ENCODE data around the gene MYH11.
"Not testable (repeated sequence)": the region's sequence is repeated elsewhere in the genome, so short reads cannot be mapped to it uniquely, and the experiment has no call there.

The MYH11 gene

DNA sequence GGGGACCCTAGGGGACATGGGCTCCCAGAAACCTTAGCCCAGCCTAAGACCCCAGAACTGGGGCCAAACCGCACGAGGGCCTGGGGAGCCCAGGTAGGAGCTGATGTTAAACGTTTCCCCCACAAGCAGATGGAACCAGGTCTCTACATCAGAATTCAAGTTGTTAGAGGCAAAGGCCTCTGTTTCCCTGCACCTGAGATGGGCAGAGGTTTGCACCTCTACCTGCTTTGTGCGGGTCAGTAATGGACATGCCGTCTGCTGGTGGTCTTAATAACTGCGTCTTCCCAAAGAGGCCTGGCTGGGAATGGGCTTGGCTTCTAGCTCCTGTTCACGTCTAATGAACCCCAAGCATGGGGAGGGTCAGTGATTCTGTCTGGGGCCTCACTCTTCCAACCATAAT lies 127.7 kb downstream of the MYH11 start:
- H3K9me3 ChIP-seq (ENCODE audit: insufficient read depth, low read length) = no peaks in the 10 kb centered on the region
- H3K27ac ChIP-seq (ENCODE audit: low read length) = no peak overlapping the region
- TF ChIP-seq, protein P1, sequence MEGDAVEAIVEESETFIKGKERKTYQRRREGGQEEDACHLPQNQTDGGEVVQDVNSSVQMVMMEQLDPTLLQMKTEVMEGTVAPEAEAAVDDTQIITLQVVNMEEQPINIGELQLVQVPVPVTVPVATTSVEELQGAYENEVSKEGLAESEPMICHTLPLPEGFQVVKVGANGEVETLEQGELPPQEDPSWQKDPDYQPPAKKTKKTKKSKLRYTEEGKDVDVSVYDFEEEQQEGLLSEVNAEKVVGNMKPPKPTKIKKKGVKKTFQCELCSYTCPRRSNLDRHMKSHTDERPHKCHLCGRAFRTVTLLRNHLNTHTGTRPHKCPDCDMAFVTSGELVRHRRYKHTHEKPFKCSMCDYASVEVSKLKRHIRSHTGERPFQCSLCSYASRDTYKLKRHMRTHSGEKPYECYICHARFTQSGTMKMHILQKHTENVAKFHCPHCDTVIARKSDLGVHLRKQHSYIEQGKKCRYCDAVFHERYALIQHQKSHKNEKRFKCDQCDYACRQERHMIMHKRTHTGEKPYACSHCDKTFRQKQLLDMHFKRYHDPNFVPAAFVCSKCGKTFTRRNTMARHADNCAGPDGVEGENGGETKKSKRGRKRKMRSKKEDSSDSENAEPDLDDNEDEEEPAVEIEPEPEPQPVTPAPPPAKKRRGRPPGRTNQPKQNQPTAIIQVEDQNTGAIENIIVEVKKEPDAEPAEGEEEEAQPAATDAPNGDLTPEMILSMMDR (IDR thresholded peaks at IDR 0.05; ENCODE audit: low read depth, low read length) = no peak
- TF ChIP-seq EZH2phosphoT487 (IDR thresholded peaks at IDR 0.05; ENCODE audit: low read depth) = no peak
- H2AFZ ChIP-seq (ENCODE audit: low read depth, low read length) = no peak overlapping the region
- H3K4me3 ChIP-seq (ENCODE audit: low read length) = no peak overlapping the region
- no peaks in the 10 kb centered on the region for H3K27me3 ChIP-seq (ENCODE audit: low read depth, low read length)
- H3K79me2 ChIP-seq (ENCODE audit: low read length) = no peaks in the 10 kb centered on the region
- H3K9ac ChIP-seq (ENCODE audit: low read length) = no peak overlapping the region
- H3K4me1 ChIP-seq (ENCODE audit: low read length) = no peaks in the 10 kb centered on the region
- H4K20me1 ChIP-seq (ENCODE audit: insufficient read depth, low read length) = no peaks in the 10 kb centered on the region
- H3K4me2 ChIP-seq (ENCODE audit: low read length) = no peak overlapping the region
- peaks cover 20% of the 10 kb centered on the region for H3K36me3 ChIP-seq (replicated peaks; ENCODE audit: low read depth, low read length)

DNA sequence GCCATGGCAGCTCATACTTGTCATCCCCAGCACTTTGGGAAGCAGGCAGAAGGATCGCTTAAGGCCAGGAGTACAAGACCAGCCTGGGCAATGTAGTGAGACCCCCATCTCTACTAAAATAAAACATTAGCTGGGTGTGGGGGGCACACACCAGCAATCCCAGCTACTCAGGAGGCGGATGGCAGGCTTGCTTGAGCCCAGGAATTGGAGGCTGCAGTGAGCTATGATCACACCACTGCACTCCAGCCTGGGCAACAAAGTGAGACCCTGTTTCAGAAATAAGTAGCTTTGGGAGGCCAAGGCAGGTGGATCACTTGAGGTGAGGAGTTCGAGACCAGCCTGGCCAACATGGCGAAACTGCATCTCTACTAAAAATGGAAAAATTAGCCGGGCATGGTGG lies 129.1 kb downstream of the MYH11 start:
- not testable (repeated sequence) for H3K4me3 ChIP-seq (ENCODE audit: low read length); H3K4me1 ChIP-seq (ENCODE audit: low read length); H3K9me3 ChIP-seq (ENCODE audit: insufficient read depth, low read length); H3K9ac ChIP-seq (ENCODE audit: low read length); H3K79me2 ChIP-seq (ENCODE audit: low read length); H3K27ac ChIP-seq (ENCODE audit: low read length); H3K27me3 ChIP-seq (ENCODE audit: low read depth, low read length); H2AFZ ChIP-seq (ENCODE audit: low read depth, low read length); H3K4me2 ChIP-seq (ENCODE audit: low read length); H4K20me1 ChIP-seq (ENCODE audit: insufficient read depth, low read length)
- peaks cover 20% of the 10 kb centered on the region for H3K36me3 ChIP-seq (replicated peaks; ENCODE audit: low read depth, low read length)

DNA sequence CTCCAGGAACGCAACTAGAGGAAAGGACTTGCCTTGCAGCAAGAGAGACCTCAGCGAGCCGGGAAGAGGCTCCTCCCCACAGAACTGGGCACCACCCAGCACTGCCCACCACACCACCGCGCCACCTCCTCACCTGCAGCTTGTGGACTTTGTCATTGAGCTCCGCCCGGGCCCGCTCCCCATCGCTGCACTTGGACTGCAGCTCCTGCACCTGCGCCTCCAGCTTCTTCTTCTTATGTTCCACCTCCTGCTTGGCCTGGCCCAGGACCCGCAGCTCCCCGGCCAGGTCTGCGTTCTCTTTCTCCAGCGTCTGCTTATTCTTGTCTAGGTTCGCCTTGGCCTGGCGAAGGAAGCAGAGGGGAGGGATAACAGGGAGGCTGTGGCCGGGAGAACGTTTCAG lies 130.1 kb downstream of the MYH11 start:
- Histone ChIP-seq H3K79me2 (ENCODE audit: low read length) (no peaks in the 10 kb centered on the region), H4K20me1 (ENCODE audit: insufficient read depth, low read length) (no peaks in the 10 kb centered on the region), H3K4me2 (ENCODE audit: low read length) (no peak overlapping the region), H3K9me3 (ENCODE audit: insufficient read depth, low read length) (no peaks in the 10 kb centered on the region), H3K4me3 (ENCODE audit: low read length) (no peak overlapping the region), H3K27ac (ENCODE audit: low read length) (no peak overlapping the region), H3K36me3 (replicated peaks; ENCODE audit: low read depth, low read length) (peaks cover 20% of the 10 kb centered on the region), H3K9ac (ENCODE audit: low read length) (no peak overlapping the region), H3K4me1 (ENCODE audit: low read length) (no peaks in the 10 kb centered on the region), H3K27me3 (ENCODE audit: low read depth, low read length) (no peaks in the 10 kb centered on the region), H2AFZ (ENCODE audit: low read depth, low read length) (no peak overlapping the region)
- no peak for TF ChIP-seq EZH2phosphoT487 (IDR thresholded peaks at IDR 0.05; ENCODE audit: low read depth)
- TF ChIP-seq, protein P1 (IDR thresholded peaks at IDR 0.05; ENCODE audit: low read depth, low read length) = no peak

DNA sequence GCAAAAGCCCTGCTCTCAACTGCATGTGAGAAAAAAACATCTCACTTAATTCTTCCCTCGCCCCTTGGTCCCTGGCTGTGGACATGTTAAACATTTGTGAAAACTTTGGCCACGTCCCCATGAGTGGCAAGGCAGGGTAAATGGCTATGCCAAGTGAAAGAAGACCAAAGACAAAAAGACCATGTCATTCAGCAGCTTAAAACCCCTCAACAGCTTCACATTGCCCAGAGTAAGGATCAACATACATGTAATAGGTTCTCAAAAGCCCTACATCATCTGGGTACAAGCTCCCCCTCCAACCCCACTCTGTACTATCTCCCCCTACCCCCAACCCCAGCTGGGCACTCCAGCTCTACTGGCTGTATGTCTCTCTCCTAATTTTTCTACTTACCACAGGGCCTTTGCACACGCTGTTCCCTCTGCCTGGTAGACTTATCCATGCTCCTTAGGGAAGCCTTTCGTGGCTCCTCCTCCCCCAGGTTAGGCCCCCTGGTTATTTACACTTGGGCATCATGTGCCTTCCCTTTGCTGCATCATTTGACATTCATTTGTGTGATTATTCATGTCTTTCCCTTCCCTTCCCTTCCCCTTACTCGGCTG lies 131.1 kb downstream of the MYH11 start:
- no peaks in the 10 kb centered on the region for H4K20me1 ChIP-seq (ENCODE audit: insufficient read depth, low read length)

More for the DNA sequence above, 131.1 kb downstream of the MYH11 start:
- no peak for TF ChIP-seq EZH2phosphoT487 (IDR thresholded peaks at IDR 0.05; ENCODE audit: low read depth)
- TF ChIP-seq, protein P1 (IDR thresholded peaks at IDR 0.05; ENCODE audit: low read depth, low read length) = no peak
- Histone ChIP-seq H3K27me3 (ENCODE audit: low read depth, low read length) (no peaks in the 10 kb centered on the region), H3K36me3 (replicated peaks; ENCODE audit: low read depth, low read length) (peaks cover 20% of the 10 kb centered on the region), H2AFZ (ENCODE audit: low read depth, low read length) (no peak overlapping the region), H3K27ac (ENCODE audit: low read length) (no peak overlapping the region), H3K4me1 (ENCODE audit: low read length) (no peaks in the 10 kb centered on the region), H3K4me3 (ENCODE audit: low read length) (no peak overlapping the region), H3K4me2 (ENCODE audit: low read length) (no peak overlapping the region), H3K9ac (ENCODE audit: low read length) (no peak overlapping the region), H3K79me2 (ENCODE audit: low read length) (no peaks in the 10 kb centered on the region), H3K9me3 (ENCODE audit: insufficient read depth, low read length) (no peaks in the 10 kb centered on the region)
